AG10803 (cell line): ENCODE results near the gene ARG2.

Experiments used
- DNase-seq: peaks from one replicate; pipeline ENCODE4 v3.0.0; 2010; ENCODE audit warnings: low read depth
- H3K4me3 ChIP-seq: 2 replicates; pipeline ENCODE4 v1.5.1; 2011; ENCODE audit warnings: mild to moderate bottlenecking, low read length, control low read depth
- CTCF ChIP-seq: conservative IDR thresholded peaks from 2 replicates; pipeline ENCODE4 v1.5.1; 2011; ENCODE audit warnings: mild to moderate bottlenecking, low read length, control low read depth, inconsistent platforms

ARG2 gene

GRCh38 chr14:67627519-67627918, 7.8 kb downstream of the ARG2 start:
- TF ChIP-seq CTCF, result no peak
- DNase-seq, result no peak
- no peak overlapping the region for H3K4me3 ChIP-seq

GRCh38 chr14:67630186-67630585, 10.5 kb downstream of the ARG2 start:
- no peak for DNase-seq
- H3K4me3 ChIP-seq, result no peak overlapping the region

GRCh38 chr14:67630938-67631337, 11.2 kb downstream of the ARG2 start:
- H3K4me3 ChIP-seq, result no peak overlapping the region
- no peak for TF ChIP-seq CTCF

More at GRCh38 chr14:67630186-67630585, 10.5 kb downstream of the ARG2 start:
- no peak for TF ChIP-seq CTCF

GRCh38 chr14:67633451-67634147, 13.9 kb downstream of the ARG2 start:
- no peak for DNase-seq
- TF ChIP-seq CTCF, result no peak
- H3K4me3 ChIP-seq, result no peak overlapping the region

More at GRCh38 chr14:67630938-67631337, 11.2 kb downstream of the ARG2 start:
- no peak for DNase-seq

- TF ChIP-seq CTCF, result no peak
- DNase-seq, result peak; percentile 69
- H3K4me3 ChIP-seq, result no peak overlapping the region
These were observed 16.7 kb downstream of the ARG2 start for GRCh38 chr14:67636361-67636919.

GRCh38 chr14:67638642-67639041, 18.9 kb downstream of the ARG2 start:
- TF ChIP-seq CTCF, result no peak
- DNase-seq, result no peak

GRCh38 chr14:67641480-67641879, 21.8 kb downstream of the ARG2 start:
- DNase-seq, result no peak
- H3K4me3 ChIP-seq, result no peak overlapping the region

More at GRCh38 chr14:67638642-67639041, 18.9 kb downstream of the ARG2 start:
- no peak overlapping the region for H3K4me3 ChIP-seq

More at GRCh38 chr14:67641480-67641879, 21.8 kb downstream of the ARG2 start:
- TF ChIP-seq CTCF, result no peak
